ENCODE data around the gene MAX.
"Not testable (repeated sequence)": the region's sequence is repeated elsewhere in the genome, so short reads cannot be mapped to it uniquely, and the experiment has no call there.

MAX gene

DNA sequence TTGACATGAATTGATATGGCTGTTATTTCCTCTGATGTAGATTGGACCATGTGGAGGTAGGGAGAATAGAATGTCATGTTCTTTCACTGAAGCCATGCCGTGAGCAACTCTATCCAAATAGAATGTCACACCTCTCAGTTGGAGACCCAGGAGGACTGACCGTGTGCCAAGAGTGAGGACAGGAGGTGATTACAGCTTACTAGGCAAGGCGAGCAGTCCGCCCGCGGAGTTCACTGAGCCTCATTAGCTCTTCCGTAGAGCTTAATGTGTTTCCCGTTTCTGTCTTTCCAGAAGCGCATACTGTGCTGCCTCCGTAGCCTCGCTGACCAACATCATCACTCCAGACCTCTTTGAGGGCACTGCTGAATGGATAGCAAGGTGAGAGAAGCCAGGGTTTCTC is 70.0 kb downstream of the MAX start:
- no peak for DNase-seq

DNA sequence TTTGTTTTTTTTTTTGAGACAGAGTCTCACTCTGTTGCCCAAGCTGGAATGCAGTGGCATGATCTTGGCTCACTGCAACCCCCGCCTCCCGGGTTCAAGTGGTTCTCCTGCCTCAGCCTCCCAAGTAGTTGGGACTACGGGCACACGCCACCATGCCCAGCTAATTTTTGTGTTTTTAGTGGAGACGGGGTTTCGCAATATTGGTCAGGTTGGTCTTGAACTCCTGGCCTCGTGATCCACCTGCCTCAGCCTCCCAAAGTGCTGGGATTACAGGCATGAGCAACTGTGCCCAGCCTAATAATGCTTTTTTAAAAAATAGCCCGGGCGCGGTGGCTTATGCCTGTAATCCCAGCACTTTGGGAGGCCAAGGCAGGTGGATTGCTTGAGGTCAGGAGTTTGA is 71.0 kb downstream of the MAX start:
- DNase-seq: not testable (repeated sequence)

DNA sequence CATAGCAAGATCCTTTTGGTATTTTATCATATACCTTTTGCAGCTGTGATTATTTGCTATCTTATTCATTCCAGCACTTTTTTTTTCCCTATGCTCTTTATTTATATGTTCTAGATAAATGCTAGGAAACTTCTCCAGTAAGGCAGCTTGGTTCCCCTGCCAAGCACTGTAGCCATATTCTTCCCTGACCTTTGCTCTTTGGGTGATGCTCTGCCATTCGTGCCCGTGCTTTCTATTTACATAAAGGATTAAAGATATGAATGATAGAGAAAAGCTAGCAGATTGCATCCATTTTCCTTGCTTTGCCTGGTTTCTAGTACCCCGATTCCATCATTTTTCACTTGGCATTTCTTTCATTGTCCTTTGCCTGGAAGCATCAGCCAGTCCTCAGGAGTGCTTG is 73.4 kb downstream of the MAX start:
- no peak for DNase-seq

DNA sequence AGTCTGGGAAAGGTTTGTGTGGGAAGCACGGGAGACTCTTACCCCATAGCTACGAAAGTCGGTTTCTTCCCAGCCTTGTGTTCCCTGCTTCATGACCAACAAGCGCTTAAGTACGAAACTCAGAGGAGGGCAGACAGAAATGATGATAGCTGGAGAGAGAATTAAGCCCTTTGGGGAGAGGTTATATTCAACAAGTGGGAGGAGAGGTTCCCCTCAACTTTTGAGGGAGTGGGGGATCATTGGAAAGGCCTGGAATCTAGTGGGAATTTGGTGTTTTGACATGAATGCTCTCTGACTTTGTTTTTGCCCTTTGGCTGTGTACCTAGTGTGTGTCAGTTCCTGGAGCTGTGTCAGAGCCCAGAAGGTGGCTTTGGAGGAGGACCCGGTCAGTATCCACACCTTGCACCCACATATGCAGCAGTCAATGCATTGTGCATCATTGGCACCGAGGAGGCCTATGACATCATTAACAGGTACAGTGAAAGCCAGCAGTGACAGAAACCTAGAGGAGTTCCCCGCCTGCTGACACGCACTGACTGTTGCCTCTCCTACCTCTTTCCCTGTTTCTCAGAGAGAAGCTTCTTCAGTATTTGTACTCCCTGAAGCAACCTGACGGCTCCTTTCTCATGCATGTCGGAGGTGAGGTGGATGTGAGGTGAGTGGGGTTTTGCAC is 75.1 kb downstream of the MAX start:
- no peak for DNase-seq

DNA sequence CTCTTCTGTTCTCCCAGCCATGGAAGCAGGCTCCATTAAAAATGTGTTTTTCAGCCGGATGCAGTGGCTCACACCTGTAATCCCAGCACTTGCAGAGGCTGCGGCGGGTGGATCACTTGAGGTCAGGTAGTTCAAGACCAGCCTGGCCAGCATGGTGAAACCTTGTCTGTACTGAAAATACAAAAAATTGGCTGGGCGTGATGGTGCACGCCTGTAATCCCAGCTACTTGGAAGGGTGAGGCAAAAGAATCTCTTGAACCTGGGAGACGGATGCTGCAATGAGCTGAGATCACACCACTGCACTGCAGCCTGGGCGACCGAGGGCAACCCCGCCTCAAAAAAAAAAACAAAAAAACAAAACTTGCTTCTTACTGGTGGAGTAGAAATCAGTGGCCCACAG is 75.8 kb downstream of the MAX start:
- no peak for DNase-seq

DNA sequence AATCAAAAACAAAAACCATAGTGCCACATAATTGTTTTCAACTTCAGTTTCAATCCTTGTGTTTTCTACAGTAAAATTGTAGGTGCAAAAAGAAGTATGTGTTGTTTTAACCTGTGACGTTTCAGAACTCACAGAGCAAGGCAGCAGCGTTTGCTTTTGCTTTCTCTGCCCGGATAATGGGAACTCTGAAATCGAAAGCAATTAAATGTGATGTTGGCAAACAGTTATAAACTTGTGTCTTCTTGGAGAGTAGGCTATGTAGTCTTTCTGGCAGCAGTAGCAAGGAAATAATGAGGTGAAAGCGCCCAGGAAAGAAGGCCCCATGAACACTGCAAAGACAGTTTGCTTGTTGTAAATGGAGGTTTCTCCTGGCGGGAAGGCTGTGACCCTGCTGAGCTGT is 76.5 kb downstream of the MAX start:
- DNase-seq: no peak
